Left lung (tissue), 10 donors: Measurements from ENCODE around the gene PPP1R9B. TPM values are rescaled to one million over a fixed set of nuclear protein-coding genes. Genes with fewer than 3 reads are reported as not detected.
A peak's percentile ranks its signal among the peaks of the same experiment; 100 is the strongest.

Experiments
- ATAC-seq: fragments of 200-7000 bp; cut with Tn5 transposase; one replicate; pipeline ENCODE4 v1.9.1; 2020; ENCODE audit warnings: moderate library complexity
- DNase-seq, 4 donors: peaks; one replicate each; pipeline ENCODE4 v3.0.0-alpha.2; 2013 to 2020
- H3K27ac ChIP-seq, 2 donors: fragments of 200-600 bp; sonication (generic) in 1 of 2; one replicate each; pipeline versions ENCODE4 v1.5.0 to v1.8.0; 2020 to 2021
- H3K27me3 ChIP-seq, 2 donors: fragments of 200-600 bp; sonication (generic) in 1 of 2; one replicate each; pipeline versions ENCODE4 v1.5.0 to v1.8.0; 2020 to 2021
- H3K36me3 ChIP-seq, 2 donors: fragments of 200-600 bp; sonication (generic) in 1 of 2; one replicate each; pipeline versions ENCODE4 v1.5.0 to v1.8.0; 2020 to 2021
- H3K4me1 ChIP-seq, 2 donors: fragments of 200-600 bp; one replicate each; pipeline ENCODE4 v1.8.0; 2021
- H3K4me3 ChIP-seq, 2 donors: fragments of 200-600 bp; sonication (generic) in 1 of 2; one replicate each; pipeline versions ENCODE4 v1.5.0 to v1.8.0; 2020 to 2021; ENCODE audit warnings: mild to moderate bottlenecking in 1 of 2
- H3K9me3 ChIP-seq, 2 donors: fragments of 200-600 bp; sonication (generic) in 1 of 2; one replicate each; pipeline versions ENCODE4 v1.5.0 to v1.8.0; 2020 to 2021
- intact Hi-C, 2 donors: fragments of 100-400 bp; cut with DNase I; formaldehyde crosslinking; loops; one replicate each; pipeline versions ENCODE4 v1.11.2 to v1.14.2; 2022
- polyA plus RNA-seq, 6 donors: library from polyadenylated mRNA; unstranded; fragments of 120-200 nt; gene quantifications; one replicate each; pipeline ENCODE4 v1.2.1, GENCODE V29; 2013; ENCODE audit not compliant: insufficient read length in 6 of 6
- total RNA-seq, 2 donors: library from RNA; stranded (reverse); fragmentation: NEBNext Ultra II Directional; extraction: Animal tissue kit (Norgen Biotek cat#: 25700); gene quantifications; one replicate each; pipeline ENCODE4 v1.2.1, GENCODE V29; 2021
- TF ChIP-seq, protein P1 (sequence below), 2 donors: fragments of 200-600 bp; sonication (generic) in 1 of 2; IDR thresholded peaks; one replicate each; pipeline versions ENCODE4 v1.5.0 to v1.8.0; 2021; ENCODE audit warnings: antibody characterized with exemption in 2 of 2
- donor health status: DM: no; HTN: yes; CAD: no.
- donor health status: DM: no; HTN: no; CAD: no.

PPP1R9B gene
- total and polyA plus RNA-seq, 8 donors, result 53.4 to 86.6 (median 67.3) TPM

DNA sequence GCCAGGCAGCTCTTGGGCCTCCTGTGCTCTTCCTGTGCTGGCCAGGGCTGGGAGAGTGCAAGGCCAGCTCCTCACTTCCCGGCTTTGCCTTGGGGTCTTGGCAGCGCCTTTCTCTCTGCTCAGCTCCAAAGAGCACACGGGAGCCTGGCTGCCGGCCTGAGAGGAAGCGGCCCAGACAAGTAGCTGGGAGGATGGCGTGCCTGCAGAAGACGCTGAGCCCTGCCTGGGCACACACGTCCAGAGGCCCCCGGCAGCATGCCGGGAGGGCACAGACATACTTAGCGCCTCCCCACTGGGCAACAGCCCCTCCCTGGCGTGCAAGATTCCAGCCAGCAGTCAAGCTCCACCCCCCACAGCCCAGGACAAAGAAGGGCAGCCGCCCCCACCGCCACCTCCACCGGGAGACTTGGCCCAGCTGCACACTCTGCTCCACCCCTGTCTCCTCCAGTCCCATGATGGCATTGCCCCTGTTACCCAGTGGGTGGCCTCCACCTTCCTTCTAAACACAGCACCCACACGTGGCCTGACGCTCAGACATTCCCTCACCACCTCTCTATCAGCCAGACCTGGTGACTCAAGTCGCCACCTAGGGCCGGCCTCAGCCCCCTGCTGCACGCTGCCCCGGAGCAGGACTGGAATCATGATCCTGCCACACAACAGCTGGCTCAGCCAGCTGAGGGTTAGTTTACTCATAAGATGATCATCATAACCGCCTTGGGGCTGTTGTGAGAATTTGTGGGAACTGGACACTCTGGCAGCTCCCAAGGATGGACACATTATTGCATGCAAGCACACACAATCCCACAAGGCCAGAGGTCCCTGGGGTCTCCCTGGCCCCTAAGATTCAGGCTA lies 27.7 kb upstream of the PPP1R9B start:
- intact Hi-C loops, result no loop called here
- H3K4me1 ChIP-seq, result peaks cover 11 to 27% of the 10 kb centered on the region in 2 donors
- ATAC-seq (peak; percentile 88), DNase-seq (peak; percentile 49 to 91 (median 74))
- no peaks in the 10 kb centered on the region for H3K9me3 ChIP-seq
- peak overlapping the region in 1 of 2 donors; percentile 9 for H3K4me3 ChIP-seq
- peak overlapping the region; percentile 57 to 82 for H3K27ac ChIP-seq
- no peaks in the 10 kb centered on the region for H3K36me3 ChIP-seq
- TF ChIP-seq, protein P1, sequence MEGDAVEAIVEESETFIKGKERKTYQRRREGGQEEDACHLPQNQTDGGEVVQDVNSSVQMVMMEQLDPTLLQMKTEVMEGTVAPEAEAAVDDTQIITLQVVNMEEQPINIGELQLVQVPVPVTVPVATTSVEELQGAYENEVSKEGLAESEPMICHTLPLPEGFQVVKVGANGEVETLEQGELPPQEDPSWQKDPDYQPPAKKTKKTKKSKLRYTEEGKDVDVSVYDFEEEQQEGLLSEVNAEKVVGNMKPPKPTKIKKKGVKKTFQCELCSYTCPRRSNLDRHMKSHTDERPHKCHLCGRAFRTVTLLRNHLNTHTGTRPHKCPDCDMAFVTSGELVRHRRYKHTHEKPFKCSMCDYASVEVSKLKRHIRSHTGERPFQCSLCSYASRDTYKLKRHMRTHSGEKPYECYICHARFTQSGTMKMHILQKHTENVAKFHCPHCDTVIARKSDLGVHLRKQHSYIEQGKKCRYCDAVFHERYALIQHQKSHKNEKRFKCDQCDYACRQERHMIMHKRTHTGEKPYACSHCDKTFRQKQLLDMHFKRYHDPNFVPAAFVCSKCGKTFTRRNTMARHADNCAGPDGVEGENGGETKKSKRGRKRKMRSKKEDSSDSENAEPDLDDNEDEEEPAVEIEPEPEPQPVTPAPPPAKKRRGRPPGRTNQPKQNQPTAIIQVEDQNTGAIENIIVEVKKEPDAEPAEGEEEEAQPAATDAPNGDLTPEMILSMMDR (IDR thresholded peaks at IDR 0.05), result peak in 1 of 2 donors; percentile 31
- H3K27me3 ChIP-seq, result no peaks in the 10 kb centered on the region

DNA sequence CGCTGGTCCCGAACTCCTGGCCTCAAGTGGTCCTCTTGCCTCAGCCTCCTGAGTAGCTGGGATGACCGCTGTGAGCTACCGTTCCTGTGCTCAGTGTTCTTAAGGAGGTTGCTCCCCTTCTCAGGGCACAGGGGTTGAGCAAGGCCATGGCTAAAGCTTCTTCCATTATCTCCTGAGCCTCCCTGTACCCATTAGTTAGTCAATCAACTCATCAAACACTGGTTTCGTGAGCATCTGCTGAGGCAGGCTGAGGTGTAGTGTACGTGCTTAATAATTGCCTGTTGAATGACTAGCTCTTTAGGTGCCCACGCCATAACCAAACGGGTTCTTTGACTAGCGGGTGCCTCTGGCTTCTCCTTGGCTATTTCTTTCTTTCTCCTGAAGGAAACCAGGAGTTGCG lies 27.0 kb upstream of the PPP1R9B start:
- TF ChIP-seq, protein P1 (IDR thresholded peaks at IDR 0.05), result no peak
- Histone ChIP-seq H3K4me3 (no peak overlapping the region), H3K4me1 (peaks cover 11 to 24% of the 10 kb centered on the region in 2 donors), H3K9me3 (no peaks in the 10 kb centered on the region), H3K27ac (peak overlapping the region; percentile 57 to 82), H3K27me3 (no peaks in the 10 kb centered on the region), H3K36me3 (no peaks in the 10 kb centered on the region)
- intact Hi-C loops, result no loop called here
- ATAC-seq, result no peak
- no peak for DNase-seq

DNA sequence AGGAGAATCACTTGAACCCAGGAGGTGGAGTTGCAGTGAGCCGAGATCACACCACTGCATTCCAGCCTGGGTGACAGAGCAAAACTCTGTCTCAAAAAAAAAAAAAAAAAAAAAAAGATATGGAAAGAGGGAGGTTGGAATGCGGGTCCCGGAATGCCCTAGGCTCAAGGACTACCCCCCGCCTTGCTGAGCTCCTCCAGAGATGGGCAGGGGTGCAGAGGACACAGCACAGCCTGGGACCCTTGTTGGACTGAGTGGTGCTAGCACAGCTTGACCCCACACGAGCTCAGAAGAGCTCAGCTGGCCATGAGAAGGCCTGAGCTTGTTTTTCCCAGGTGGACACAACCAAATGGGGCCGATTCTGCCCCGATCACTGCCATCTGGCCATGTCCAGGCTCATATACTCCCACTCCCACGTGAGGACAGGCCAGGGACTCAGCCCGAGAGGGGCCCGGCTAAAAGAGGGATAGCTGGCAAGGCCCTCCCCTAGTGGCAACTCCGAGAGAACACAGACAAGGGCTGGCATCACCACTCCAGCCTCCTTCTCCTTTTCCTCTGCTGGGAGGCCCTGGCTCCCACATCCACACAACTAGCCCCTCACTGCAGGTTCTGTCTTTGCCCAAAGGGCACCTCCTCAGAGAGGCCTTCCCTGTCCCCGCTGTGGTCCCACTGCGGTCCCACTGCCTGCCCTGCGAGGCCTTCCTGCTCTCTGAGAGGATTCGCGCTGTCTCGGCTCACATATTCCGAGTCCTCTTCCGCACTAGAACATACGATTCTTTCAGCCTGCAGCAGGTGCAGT lies 26.3 kb upstream of the PPP1R9B start:
- ATAC-seq (no peak), DNase-seq (peak in 1 of 4 donors; percentile 47)
- TF ChIP-seq, protein P1 (IDR thresholded peaks at IDR 0.05), result no peak
- intact Hi-C loops, result no loop called here
- Histone ChIP-seq H3K4me3 (no peak overlapping the region), H3K27me3 (no peaks in the 10 kb centered on the region), H3K36me3 (no peaks in the 10 kb centered on the region), H3K27ac (peak overlapping the region in 1 of 2 donors; percentile 16), H3K4me1 (peaks cover 11 to 24% of the 10 kb centered on the region in 2 donors), H3K9me3 (no peaks in the 10 kb centered on the region)

DNA sequence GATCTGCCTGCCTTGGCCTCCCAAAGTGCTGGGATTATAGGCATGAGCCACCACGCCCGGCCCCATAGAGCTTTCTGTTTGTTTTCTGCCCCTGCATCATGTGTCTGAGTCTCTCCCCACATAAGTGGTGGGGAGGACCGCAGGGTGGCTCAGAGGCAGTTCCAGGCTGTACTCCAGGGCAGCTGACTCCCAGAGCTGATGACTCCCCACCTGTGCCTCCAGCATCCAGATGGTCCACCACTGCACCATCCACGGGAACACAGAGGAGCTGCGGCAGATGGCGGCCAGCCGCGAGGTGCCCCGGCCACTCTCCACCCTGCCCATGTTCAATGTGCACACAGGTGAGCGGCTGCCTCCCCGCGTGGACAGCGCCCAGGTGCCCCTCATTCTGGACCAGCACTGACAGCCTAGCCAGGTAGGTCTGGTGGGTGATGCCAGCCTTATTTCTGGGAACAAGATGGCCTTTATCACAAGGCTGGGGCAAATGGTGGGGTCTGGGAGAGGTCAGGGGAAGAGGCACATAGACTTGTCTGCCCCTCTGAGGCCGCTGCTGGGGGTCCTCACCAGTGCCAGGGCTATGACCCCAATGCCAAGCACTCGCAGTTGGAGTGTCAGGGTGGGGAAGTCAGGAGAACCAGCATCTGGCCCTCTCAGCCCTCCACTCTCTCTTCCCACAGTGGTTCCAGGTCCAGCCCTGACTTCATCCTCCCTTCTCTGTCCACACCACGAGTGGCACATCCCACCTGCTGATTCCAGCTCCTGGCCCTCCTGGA lies 24.7 kb upstream of the PPP1R9B start:
- ATAC-seq (no peak), DNase-seq (peak in 1 of 4 donors; percentile 71)
- TF ChIP-seq, protein P1 (IDR thresholded peaks at IDR 0.05), result no peak
- intact Hi-C loops, result no loop called here
- H3K9me3 ChIP-seq, result no peaks in the 10 kb centered on the region
- no peak overlapping the region for H3K27ac ChIP-seq
- H3K36me3 ChIP-seq, result no peaks in the 10 kb centered on the region
- H3K27me3 ChIP-seq, result no peaks in the 10 kb centered on the region
- H3K4me1 ChIP-seq, result peaks cover 11 to 24% of the 10 kb centered on the region in 2 donors
- no peak overlapping the region for H3K4me3 ChIP-seq
